ENCODE measurements around the gene GINS2.

GINS2 gene

GRCh38 chr16:85710732-85711131 lies 22.0 kb upstream of the GINS2 start:
- DNase-seq (ENCODE audit: low spot score) = no peak
- H3K27ac ChIP-seq = no peak overlapping the region
- no peak overlapping the region for H3K4me3 ChIP-seq
- TF ChIP-seq CTCF (IDR thresholded peaks at IDR 0.05) = no peak

DNA sequence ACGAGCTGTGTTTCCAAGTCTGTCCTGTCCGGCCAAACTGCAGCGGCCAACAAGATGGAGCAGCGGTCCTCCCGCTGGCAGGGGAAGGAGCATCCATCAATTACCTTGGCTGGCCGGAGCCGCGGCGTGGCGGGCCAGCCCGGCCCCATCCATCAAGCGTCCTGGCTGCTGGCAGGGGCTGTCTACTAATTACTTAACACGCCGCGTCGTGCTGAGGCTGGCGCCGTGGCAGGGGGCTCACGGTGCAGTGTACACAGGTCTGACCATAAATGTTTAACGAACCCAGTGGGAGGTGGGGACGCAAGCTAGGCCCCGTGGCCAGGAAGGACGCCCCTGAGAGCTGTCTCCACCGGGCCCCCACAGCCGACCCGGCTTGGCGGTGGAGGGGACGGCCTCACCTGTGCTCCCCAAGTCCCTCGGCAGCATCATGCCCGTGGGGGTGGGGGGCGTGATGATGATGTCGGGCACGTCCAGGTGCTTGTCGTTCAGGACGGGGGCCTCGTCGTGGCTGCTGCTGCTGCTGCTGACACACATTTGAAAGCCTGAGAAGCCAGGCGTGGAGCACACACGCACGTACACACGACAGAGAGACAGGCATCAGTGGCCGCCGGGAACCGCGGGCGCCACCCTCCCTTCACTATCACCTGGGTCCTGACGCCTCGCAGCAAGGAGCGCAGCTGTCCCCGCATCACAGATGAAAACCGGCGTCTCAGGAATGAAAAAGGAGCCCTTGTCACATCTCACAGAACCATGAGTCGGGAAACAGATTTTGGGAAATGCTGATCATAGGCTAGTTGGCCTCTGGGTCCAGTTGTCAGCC lies 21.2 kb upstream of the GINS2 start:
- DNase-seq (ENCODE audit: low spot score) = no peak

GRCh38 chr16:85708338-85708737 lies 19.6 kb upstream of the GINS2 start:
- H3K27ac ChIP-seq = no peak overlapping the region
- no peak for DNase-seq (ENCODE audit: low spot score)
- no peak for TF ChIP-seq CTCF (IDR thresholded peaks at IDR 0.05)
- no peak overlapping the region for H3K4me3 ChIP-seq

More for the DNA sequence above, 21.2 kb upstream of the GINS2 start:
- Histone ChIP-seq H3K4me3 (no peak overlapping the region), H3K27ac (no peak overlapping the region)
- no peak for TF ChIP-seq CTCF (IDR thresholded peaks at IDR 0.05)

- H3K4me3 ChIP-seq = no peak overlapping the region
- no peak overlapping the region for H3K27ac ChIP-seq
- no peak for TF ChIP-seq CTCF (IDR thresholded peaks at IDR 0.05)
- DNase-seq (ENCODE audit: low spot score) = no peak
Observed at GRCh38 chr16:85707528-85708095, 18.9 kb upstream of the GINS2 start.

- no peak for DNase-seq (ENCODE audit: low spot score)
- H3K27ac ChIP-seq = no peak overlapping the region
- TF ChIP-seq CTCF (IDR thresholded peaks at IDR 0.05) = no peak
Observed at GRCh38 chr16:85706449-85707034, 17.8 kb upstream of the GINS2 start.

DNA sequence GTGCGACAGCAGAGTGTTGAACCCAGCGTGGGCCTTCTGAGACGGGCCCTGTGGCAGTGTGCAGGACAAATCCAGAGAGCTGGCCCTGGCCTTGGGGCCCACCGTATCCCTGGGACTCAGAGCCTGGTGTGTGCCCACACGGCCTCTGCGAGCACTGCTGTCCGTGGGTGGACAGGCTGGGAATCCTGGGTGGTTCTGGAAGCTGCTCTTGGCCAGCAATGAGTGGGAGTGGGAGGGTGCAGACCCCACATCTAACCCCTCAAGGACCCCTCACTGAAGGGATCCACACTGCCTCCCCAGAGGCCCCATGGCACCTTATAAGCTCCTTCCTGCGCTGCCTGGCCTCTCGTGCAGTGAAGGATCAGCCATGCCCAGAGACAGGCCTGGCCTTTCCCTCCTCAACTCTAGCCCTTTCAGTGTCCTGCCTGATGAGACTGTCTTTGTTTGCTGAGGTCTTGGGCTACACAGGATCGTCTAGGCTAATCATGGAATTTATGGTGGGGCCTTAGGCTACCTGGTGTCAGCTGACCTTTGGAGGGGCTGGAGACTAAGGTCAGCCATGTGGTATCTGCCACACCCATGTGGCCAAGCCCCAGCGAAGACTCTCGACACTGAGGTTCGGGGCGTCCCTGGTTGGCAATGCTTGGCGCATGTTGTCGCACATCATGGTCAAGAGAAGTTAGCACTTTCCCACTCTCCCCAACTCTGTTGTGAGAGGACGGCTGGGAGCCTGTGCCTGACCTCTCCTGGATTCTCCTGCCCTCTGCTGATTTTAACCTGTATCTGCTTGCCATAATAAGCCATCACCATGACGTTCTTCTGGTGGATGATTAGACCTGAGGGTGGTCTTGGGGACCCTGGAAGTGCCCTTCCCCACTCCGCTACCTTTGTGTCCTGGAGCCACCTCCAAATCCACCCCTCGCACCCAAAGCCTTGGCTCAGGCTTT lies 16.4 kb upstream of the GINS2 start:
- Histone ChIP-seq H3K27ac (no peak overlapping the region), H3K4me3 (no peak overlapping the region)
- no peak for TF ChIP-seq CTCF (IDR thresholded peaks at IDR 0.05)
- DNase-seq (ENCODE audit: low spot score) = no peak

More at GRCh38 chr16:85706449-85707034, 17.8 kb upstream of the GINS2 start:
- no peak overlapping the region for H3K4me3 ChIP-seq
